GM18519 (cell line): ENCODE data around the gene CSGALNACT2.

Experiments
- ATAC-seq: cut with Tn5 transposase; IDR thresholded peaks from one replicate; pipeline ENCODE4 v1.9.1; 2021; ENCODE audit warnings: mild to moderate bottlenecking, moderate library complexity; ENCODE audit not compliant: unreplicated experiment, low FRiP score

CSGALNACT2 gene

DNA sequence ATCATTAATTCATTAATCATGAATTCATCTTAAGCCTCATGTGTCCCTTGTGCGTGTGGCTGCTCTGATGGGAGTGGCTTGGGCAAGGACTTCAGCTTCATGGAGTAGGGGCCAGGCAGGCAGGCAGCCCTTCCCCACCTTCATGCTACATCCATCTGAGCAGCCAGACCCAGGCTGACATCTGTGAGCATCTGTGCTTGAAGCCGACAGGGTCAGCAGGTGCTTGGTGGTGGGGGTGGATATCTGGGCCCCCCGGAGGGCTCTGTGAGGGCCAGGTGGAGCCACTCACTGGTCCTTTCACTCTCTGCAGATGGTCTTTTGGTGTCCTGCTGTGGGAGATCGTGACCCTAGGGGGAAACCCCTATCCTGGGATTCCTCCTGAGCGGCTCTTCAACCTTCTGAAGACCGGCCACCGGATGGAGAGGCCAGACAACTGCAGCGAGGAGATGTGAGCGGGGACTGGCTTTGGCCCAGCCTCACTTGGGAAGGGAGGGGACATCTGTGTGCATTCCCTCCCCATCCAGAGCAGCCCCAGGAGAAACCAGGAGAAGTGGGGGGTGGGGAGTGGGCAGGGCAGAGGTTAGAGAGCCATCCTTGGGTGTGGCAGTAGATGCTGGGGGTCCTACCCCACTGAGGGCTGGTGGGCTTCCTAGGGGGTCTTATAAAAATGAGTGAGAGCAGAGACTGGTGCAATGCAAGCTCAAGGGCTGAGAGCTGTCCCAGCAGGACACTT, 14.7 kb upstream of the CSGALNACT2 start:
- no peak for ATAC-seq

DNA sequence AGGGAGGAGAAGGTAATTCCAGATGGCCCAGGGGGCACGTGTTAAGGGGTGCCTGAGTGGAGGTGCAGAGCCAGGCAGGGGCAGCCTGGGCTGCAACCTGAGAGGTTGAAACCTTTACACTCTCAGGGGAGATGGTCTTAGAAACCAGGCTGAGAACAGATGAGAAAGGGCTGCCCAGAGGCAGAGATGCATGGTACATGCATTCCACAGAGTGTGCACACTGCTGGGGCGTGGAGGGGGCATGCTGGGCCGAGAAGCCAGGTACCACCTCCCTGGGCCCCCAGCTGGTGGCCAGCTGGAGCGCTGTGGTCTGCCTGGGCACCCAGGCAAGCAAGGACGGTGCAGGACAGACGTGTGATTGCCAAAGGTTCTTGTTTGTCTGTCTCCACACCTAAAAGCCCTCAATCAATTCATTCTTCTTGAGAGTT, 14.1 kb upstream of the CSGALNACT2 start:
- ATAC-seq, result no peak

DNA sequence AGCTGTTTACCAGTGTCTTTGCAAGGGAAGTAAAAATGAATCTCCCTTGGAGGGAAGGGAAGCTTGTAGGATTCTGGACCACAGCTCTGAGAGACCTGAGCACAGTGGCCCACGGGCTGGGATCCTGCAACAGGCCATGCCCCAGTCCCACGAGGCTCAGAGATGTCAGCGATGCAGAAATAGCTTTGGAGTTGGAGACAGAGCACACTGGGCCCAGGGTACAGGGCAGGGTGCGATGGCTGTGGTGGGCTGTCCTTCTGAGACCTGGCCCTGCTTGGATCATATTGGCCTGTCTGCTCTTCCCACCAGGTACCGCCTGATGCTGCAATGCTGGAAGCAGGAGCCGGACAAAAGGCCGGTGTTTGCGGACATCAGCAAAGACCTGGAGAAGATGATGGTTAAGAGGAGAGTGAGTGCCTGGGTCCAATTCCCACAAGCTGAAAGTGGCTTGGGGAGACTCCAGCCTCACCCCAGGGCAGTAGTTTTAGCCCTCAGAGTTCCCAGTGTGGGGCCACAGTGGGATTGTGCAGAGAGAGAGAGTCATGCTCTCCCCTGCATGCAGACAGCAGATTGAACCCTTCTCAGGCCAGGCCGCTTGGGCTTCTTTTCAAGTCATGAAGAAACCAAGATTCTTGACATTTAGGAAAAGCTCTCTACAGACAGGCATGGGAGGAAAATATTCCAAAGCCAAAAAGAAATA, 13.5 kb upstream of the CSGALNACT2 start:
- ATAC-seq, result no peak

DNA sequence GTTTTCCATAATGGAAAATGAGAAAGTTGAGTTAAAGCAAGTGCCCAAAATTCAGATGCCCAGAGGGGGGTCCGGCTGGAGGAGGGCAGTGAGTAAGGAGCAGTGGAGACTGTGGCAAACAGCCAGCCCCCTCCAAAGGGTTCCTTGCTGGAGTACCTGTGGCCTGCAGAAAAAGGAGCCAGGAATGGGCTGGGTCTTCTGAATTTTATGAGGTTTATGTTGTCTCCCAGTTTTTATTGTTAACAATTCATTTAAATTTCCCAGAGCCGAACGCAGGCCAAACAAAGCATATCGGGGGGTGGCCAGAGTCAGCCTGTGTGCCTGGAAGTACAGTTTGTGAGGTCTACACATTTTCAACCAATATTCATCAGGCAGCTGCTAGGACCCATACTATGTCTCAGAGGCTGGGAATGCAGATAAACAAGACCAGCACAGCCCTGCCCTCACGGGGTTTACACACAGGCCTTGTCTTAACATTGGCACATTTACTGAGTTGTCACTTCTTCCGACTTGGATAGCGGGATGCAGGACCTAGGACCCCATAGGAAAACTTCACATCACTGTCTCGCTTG, 12.9 kb upstream of the CSGALNACT2 start:
- ATAC-seq, result no peak

DNA sequence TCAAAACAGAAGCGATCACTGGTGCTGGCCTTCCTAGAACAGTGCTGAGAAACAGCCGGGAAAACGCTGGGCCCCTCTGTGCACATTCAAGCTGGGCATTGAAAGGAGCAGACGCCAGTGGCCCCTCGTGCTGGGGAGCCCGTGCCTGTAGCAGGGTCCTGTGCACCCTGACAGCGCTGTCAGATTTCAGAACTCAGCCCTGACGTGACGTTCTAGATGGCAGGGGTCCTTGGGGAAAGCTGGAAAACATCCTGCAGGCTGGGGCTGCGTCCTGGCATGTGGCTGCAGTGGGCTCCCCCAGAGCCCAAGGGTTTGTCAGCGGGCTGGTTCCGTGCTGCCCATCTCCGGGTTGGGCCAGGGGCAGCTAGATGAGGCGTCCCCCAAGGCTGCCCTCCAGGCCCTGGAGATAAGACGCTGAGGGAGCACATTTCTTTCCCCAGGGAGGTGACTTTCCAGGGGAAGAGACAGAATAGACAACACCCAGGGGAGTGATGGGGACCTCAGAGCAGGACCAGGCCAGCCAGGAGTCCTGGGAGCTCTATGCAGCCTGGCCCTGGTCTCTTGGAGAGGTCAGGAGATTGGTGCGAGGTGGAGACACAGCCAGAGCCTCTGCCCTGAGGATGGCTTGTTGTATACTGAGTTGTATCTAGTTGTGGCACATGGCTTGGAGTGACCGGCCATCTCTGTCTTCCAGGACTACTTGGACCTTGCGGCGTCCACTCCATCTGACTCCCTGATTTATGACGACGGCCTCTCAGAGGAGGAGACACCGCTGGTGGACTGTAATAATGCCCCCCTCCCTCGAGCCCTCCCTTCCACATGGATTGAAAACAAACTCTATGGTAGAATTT, 12.1 kb upstream of the CSGALNACT2 start:
- no peak for ATAC-seq

DNA sequence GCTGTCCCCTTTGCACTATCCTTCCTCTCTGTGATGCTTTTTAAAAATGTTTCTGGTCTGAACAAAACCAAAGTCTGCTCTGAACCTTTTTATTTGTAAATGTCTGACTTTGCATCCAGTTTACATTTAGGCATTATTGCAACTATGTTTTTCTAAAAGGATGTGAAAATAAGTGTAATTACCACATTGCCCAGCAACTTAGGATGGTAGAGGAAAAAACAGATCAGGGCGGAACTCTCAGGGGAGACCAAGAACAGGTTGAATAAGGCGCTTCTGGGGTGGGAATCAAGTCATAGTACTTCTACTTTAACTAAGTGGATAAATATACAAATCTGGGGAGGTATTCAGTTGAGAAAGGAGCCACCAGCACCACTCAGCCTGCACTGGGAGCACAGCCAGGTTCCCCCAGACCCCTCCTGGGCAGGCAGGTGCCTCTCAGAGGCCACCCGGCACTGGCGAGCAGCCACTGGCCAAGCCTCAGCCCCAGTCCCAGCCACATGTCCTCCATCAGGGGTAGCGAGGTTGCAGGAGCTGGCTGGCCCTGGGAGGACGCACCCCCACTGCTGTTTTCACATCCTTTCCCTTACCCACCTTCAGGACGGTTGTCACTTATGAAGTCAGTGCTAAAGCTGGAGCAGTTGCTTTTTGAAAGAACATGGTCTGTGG, 11.4 kb upstream of the CSGALNACT2 start:
- peak; percentile 38 for ATAC-seq

DNA sequence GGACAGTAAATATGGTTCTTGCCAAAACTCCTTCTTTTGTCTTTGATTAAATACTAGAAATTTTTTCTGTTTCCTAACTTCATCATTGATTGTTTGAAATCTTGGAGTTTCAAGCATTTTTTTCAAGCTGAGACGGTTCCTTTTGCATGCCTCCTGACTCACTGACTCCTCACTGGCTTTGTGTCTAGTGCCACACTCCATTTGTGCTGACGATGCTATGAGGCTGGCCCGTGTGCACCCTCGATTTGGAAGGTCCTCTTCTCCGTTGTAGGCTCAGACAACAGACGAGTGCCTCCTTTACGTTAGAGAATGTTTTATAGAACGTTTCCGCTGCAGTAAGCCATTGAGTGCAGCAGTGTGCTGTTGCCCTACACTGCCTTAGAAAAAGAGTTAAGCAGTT, 10.8 kb upstream of the CSGALNACT2 start:
- no peak for ATAC-seq

DNA sequence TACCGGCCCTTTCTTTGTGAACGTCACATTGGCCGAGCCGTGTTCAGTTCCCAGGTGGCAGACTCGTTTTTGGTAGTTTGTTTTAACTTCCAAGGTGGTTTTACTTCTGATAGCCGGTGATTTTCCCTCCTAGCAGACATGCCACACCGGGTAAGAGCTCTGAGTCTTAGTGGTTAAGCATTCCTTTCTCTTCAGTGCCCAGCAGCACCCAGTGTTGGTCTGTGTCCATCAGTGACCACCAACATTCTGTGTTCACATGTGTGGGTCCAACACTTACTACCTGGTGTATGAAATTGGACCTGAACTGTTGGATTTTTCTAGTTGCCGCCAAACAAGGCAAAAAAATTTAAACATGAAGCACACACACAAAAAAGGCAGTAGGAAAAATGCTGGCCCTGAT, 9.9 kb upstream of the CSGALNACT2 start:
- no peak for ATAC-seq

DNA sequence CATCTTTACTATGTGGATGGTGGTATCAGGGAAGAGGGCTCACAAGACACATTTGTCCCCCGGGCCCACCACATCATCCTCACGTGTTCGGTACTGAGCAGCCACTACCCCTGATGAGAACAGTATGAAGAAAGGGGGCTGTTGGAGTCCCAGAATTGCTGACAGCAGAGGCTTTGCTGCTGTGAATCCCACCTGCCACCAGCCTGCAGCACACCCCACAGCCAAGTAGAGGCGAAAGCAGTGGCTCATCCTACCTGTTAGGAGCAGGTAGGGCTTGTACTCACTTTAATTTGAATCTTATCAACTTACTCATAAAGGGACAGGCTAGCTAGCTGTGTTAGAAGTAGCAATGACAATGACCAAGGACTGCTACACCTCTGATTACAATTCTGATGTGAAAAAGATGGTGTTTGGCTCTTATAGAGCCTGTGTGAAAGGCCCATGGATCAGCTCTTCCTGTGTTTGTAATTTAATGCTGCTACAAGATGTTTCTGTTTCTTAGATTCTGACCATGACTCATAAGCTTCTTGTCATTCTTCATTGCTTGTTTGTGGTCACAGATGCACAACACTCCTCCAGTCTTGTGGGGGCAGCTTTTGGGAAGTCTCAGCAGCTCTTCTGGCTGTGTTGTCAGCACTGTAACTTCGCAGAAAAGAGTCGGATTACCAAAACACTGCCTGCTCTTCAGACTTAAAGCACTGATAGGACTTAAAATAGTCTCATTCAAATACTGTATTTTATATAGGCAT, 9.1 kb upstream of the CSGALNACT2 start:
- peak; percentile 75 for ATAC-seq

DNA sequence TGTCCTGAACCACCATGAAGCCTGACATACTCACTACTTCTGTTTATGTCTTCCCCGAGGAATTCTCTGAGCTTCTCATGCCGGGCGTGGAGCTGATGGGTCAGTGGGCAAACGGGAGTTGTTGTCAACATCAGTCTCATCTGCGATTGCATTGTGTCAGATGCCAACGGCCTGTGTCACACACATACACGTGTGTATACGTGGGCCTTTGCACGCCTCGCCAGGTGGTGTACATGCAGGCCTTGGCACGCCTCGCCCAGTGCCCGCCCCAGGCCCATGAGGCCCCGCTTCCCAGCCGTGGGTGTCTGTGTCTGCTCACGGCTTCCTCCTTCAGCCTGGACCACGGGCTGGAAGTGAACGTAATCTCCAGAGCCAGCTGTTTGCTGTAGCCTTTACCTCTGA, 7.5 kb upstream of the CSGALNACT2 start:
- ATAC-seq, result no peak

DNA sequence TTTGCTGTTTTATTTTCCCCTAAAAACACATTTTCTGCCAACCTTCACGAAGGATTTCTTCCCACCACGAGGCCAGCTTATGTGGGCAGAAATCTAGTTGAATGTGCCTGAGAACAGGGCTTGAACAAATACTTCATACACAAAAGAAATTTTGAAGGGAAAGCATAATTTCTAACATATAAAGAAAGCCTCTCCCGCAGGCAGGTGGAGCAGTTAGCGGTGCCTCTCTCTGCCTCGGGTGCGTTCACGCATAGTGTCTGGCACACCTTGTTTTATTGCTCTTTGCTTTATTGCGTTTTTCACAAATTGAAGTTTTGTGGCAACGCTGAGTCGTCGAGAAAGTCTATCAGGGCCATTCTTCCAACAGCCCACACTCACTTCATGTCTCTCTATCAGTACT, 7.0 kb upstream of the CSGALNACT2 start:
- no peak for ATAC-seq

DNA sequence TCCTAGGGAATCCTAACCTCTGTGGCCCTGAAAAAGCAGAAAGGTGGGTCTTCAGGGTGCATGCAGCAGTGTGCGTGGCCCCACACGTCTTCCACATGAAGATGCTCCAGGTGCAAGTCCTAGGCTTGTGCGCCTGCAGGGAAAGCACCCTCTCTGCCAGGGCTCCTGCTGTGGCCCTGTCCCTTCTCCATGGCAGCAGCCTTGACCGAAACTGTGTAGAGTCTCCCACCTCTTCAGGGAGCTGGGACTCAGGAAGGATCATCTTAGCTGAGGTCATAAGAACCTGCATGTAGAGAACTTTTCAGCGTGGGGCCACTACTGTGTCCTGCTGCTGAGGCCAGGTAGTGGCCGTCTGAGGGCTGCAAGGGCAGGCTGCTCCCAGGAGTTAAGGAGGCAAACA, 6.3 kb upstream of the CSGALNACT2 start:
- no peak for ATAC-seq

DNA sequence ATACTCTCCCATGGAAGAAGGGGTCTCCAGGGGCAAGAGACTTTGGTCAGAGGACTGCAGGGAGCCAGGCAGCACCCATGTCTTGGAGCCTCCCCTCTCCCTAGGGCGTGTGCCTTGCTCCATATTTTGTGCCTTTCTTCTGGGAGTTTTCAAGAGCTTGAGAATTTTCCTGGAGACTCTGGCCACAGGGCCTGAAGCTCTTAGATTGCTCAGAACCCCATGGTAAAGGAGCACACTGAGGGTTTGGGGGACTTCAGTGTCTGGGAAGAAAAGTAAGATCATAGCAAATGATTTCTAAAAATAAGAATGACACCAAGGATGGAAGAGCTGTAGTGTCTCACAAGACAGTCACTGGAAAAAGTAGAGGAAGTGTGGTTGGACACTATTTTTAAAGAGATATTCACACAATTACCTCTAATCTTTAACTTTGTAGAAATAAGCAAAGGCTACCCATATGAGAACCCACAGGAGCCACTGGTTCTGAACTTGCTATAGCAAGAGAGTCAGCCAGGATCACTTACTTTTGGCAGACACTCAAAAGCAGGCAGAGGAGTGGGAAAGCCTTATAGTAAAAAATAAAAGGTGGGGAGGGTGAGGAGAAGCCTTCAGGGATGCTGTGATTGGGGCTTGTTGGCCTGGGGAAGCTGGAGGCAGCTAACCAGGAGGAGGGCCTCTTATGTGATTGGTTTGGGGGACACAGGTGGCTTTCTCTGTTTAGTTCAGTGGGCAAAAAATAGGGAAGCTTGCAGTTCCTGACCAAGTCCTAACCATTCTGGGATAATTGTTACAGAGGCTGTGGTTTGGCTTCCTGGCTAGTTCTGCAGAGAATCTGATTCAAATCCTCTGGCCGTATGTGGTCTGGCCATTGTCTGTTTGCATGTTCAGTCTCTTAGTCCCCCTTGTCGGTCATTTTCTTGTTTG, 5.1 kb upstream of the CSGALNACT2 start:
- ATAC-seq, result no peak

DNA sequence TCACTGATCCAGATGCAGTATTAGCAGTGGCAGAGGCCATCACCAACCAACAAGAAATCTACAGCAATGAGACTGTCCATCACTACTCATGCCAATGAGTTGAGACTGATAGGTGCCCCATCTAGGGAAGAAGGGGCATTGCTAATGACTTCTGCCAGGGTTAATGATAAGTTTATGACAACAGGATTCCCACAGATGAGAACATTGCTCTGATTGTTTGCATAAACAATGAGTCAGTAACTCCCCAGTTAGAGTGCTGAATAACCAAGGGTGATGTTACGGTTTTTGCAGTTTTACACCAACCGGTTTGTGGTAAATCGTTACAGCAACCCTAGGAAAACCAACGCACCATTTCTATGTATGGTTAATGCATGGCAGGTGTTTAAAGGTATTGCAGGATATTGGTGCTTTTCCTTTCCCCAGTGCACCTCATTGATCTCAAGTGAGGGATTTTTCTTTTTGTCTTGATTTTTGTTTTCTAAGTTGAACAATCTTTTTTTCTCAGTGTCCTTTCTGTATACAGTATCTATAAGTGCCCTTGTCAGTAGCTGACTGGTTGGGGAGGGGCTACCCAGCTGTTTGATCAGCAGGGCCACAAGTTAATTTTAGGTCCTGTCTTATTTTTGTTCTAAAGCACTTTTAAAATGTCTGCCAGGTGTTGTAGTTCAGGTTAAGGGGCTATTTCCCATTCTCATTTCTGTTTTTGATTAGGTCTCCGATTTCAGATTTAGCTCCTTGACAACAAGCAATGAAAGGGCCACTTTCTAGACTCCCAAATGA, 3.9 kb upstream of the CSGALNACT2 start:
- ATAC-seq, result no peak

DNA sequence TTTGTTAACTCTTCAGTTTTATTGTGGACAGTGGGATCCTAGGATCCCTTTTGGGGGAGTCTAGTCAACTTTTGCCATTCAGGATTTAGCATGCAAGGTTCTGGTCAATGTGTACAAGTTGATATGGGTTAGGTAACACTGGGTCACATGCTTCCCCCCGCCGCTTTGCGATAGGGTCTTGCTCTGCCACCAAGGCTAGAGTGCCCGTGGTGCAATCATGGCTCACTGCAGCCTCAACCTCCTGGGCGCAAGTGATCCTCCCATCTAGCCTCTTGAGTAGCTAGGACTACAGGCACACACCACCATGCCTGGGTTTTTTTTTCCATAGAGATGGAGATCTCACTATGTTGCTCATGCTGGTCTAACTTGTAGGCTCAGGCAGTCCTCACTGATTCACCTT, 3.2 kb upstream of the CSGALNACT2 start:
- no peak for ATAC-seq

DNA sequence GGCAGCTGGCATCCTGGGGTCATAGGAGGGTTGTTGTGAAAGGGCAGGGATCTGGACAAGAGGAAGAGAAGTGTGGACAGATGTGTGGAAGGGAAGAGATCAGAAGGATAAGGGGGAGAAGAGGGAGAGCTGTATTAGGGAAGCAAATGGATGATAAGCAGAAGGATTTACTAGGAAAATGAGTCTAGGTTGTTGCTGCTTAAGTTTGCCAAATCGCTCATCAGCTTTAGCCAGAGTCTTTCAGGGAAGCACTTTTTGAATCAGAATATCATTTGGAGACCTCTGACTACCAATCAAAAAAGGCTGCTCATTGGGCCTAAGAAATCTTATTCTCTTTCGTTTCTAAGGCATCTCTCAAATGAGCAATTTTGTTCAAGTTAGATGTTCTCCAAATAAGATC, 2.6 kb upstream of the CSGALNACT2 start:
- ATAC-seq, result no peak

DNA sequence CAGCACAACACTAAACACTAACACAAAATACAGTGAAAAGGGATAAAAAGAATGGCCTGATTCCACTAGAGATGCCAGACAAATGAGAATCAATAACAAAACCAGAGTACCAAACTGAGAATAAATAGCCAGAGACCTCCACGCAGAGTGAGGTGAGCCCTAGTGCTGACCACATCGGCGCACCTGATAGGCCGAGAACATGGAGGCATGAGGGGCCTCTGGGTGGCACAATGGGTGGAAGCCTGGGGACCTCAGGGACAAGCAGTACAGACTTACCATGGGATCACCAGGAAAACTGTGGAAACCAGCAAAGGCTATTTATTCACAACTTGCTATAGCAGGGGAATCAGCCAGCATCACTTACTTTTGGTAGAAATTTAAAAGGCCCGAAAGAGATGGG, 1.8 kb upstream of the CSGALNACT2 start:
- no peak for ATAC-seq
